ENCODE data around the gene AGAP2.
"Not testable (repeated sequence)": the region's sequence is repeated elsewhere in the genome, so short reads cannot be mapped to it uniquely, and the experiment has no call there.

AGAP2 gene

GRCh38 chr12:57735198-57735855 is 3.2 kb downstream of the AGAP2 start:
- peak; percentile 73 for DNase-seq

GRCh38 chr12:57734591-57734990 is 4.0 kb downstream of the AGAP2 start:
- DNase-seq = no peak

DNA sequence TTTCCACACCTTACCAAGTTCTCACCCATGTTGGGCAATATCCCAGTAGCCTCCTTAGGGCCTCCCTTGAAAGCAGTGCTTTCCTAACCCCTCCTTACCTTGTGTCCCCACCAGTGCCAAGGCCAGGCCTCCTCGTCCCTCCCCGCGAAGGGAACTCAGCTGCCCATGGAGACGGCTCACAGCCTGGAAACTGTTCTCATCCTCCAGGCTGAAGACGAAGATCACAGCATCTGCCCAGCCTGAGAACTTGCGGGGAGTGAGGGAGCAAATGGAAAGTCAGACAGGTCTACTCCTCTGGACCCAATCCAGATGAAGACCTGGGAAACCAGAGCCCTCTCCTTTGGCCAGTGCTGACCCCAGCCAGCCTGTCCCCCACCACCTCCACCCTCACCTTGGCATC is 4.6 kb downstream of the AGAP2 start:
- DNase-seq = no peak

DNA sequence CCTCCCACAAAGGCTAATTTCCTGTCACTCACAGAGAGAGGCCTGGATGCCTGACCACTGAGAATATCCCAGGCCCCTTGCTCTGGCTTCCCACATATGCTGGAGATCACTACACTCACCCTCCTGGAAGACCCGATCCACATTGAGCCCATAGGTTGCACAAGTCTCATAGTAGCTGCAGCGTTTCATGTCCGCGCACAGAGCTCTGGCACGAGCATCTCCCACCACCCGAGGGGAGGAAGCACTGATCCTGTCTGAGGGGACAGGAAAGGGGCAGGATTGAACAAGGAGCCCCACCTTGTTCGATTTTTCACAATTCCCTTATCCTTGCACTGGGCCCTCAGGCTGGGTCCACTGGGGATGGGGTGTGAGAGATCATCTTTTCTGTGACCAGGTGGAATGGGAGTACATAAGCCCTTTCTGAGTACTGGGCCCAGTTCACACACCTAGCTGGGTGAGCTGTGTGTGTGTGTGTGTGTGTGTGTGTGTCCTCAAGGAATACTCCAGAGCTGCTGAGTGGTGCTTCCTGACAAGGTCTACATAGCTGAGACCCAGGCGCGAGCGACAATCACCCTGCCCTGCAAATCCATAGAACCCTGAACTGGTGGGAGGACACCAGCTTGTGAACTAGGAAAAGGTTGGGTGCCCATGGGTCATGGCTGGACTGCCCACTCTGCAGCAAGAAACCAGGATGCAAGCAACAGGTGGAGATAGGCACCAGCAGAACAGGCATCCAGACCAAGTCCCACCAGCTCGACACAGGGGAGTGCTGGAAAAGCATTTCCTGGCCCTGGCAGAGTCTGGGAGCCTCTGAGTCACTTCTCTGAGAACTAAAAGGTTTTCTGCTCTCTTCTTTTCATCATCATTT is 5.6 kb downstream of the AGAP2 start:
- DNase-seq = no peak

GRCh38 chr12:57732270-57732669 is 6.3 kb downstream of the AGAP2 start:
- DNase-seq = no peak

DNA sequence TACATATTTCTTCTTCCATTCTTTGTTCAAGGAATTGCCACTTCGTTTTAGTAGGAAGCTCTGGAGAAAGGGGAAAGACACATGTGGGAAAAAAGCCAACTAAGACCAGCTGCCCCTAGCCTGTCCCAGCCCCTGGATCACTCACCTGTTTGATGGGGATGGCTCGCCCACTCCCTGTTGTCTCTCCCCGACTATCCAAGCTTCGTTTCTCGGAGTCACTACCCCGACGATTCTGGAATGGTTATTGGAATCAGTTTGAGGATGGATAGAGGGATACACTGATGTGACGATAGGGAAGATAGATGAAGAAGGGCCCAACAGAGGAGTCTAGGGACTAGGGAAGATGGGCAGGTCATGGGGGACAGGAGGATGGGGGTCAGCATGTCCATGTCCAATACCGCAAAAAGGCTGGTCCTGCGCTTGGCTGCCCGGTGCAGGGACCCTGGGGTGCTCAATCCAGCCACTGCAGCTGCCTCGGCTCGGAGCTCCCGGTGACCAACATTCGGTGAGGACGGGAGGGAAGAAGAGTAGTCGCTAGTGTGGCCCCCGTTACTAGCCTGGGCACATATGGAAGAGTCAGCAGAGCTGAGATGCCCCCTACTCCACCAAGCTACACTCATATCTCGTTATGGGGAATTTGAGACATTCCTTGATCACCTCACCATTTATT is 7.0 kb downstream of the AGAP2 start:
- no peak for DNase-seq

DNA sequence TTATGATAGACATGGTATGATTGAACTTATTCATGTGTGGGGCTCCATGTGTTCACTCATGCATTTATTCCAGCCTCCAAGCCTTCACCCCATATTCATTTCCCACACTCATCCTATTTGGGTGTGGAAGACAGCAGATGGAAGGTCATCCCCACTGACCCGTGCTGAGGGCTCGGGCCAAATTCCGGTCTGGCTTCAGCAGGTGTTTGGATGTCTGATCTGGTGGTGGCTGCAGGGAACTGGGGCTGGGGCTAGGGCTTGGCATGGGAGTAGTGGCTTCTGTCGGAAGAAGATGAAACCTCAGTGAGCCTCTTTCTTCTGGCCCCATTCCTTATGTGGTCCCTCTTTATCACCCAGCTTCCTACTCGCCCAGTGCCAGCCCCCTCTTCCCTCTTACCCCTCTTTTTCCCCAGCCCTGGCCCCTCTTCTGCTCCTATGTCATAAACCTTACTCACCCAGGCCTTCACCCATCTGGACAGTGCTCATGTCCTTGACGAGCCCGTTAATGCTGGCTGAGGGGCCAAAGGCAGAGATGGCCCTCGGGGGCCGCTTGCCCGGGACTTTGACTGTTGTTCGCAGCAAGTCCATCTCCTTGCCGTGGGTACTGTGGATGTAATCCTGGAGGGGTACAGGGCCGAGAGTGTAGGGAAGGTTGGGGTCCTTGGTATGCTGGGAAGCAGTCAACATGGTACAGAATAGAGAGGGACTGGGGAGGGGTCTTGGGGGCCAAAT is 8.0 kb downstream of the AGAP2 start:
- DNase-seq = no peak

GRCh38 chr12:57729321-57729844 is 9.2 kb downstream of the AGAP2 start:
- DNase-seq = no peak

GRCh38 chr12:57727758-57728395 is 10.7 kb downstream of the AGAP2 start:
- peak; percentile 48 for DNase-seq

- DNase-seq = no peak
Measured at GRCh38 chr12:57726884-57727757, 11.4 kb downstream of the AGAP2 start.

- peak; percentile 92 for DNase-seq
Measured at GRCh38 chr12:57726151-57726883, 12.2 kb downstream of the AGAP2 start.

- DNase-seq = no peak
Measured at GRCh38 chr12:57725851-57726150, 12.7 kb downstream of the AGAP2 start.

GRCh38 chr12:57724936-57725740 is 13.4 kb downstream of the AGAP2 start:
- no peak for DNase-seq

- no peak for DNase-seq
Measured at GRCh38 chr12:57724003-57724935, 14.3 kb downstream of the AGAP2 start.

DNA sequence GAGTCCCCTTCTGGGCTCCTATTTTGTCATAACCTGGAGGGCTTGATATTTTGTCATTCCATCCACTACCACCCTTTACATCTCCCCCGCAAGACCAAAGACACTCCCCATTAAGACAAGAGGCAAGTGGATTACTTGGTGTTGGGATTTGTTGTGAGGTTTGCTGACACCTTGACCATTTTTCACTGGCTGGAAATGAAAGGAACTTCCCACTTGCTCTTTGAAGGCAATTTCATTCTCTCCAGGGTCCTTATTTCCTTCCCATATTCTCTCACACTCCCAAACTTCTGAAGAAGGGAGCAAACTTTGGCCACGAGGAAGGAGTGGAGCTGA is 14.9 kb downstream of the AGAP2 start:
- no peak for DNase-seq

GRCh38 chr12:57722716-57723629 is 15.6 kb downstream of the AGAP2 start:
- no peak for DNase-seq

DNA sequence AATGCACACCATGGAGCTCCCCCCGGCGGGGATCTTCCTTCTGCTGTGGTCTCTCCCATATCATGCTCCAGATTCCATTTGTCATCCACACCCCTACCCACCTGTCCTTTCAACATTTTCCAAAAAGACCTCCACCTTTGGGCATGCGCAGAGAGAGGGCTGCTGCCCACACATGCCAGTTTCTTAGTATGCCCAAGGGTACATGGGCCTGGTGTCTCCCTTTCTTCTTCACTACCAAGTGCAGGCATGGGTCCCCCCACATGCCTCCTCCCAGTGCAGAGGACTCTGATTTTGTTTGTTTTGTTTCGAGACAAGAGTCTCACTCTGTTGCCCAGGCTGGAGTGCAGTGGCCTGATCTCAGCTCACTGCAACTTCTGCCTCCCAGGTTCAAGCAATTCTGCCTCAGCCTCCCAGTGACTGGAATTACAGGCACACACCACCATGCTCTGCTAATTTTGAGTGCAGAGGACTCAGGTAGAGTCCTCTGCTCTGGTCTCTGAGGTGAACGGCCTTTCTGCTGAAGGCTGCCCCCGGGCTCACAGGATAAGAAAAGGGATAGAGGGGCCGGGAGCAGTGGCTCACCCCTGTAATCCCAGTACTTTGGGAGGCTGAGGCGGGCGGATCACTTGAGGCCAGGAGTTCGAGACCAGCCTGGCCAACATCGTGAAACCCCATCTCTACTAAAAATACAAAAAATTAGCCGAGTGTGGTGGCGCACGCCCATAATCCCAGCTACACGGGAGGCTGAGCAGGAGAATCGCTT is 16.5 kb downstream of the AGAP2 start:
- DNase-seq = not testable (repeated sequence)

Measured in eye (tissue), 1 donor.